NCI-H446 treated with DMSO at 0.1 percent for 48 hours (cell line): Measurements from ENCODE around the gene AMY1B.
"Not testable (repeated sequence)": the region's sequence is repeated elsewhere in the genome, so short reads cannot be mapped to it uniquely, and the experiment has no call there.

Experiments used
- DNase-seq: peaks from one replicate; lab custom pipeline; 2025; lab: John Stamatoyannopoulos, UW

Gene AMY1B

DNA sequence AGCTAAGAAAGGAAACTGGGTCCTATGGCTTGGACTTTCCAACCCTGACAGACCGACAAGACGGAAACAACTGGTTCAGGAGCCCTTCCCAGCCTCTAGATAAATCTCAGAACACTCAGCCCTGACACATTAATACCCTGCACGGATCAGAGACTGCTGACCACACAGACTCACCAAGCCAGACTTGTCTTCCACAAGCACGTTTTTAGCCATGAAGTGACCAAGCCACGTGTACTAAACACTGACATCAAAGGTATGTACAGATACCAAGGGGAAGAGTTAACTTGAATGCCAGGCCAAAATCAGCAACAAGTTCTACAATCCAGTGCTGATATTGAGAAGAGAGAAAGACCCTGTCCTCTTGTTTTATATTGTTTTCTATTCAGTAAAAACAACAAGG, at the start of gene AMY1B:
Gene AMY1B (minus strand): TSS at position 101 of the 400 bp plus-strand sequence. CDS start 571 bp downstream, outside the sequence.
- DNase-seq = not testable (repeated sequence)

DNA sequence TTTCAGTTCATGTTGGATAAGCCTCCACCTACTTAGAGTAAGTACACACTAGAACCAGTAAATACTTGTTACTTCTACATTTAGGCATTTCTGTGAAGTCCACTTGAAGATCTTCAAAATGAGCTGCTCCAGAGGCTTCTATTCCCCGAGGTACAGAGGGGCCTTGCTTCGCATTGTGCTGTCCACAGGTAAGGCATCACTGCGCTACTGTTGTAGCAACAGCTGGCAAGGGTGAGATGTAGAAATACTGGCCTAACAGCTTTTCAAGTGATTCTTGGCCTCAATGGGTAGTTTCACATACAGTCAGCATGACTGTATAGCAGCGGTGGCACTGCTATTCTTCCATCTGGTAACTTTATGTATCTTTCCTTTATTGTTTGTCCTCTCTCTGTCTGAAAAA, 49.0 kb upstream of the AMY1B start:
- DNase-seq = not testable (repeated sequence)

DNA sequence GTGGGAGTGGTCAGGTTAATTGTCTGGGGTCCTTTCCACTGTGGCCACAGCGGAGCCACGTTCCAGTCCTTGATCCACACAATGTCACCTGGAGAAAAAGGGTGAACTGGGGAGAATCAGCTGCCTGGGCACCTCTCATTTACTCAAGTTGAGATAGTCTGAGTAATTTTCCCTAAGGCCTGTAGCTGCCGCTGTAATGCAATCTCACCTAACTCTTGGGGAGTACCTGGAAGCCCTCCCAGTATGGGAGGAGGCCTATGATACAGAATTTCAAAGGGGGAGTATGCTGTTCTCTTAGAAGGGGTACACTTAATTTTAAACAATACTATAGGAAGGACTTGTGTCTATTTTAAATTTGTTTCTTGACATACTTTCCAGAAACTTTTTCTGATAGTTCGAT, 48.4 kb upstream of the AMY1B start:
- DNase-seq = not testable (repeated sequence)

DNA sequence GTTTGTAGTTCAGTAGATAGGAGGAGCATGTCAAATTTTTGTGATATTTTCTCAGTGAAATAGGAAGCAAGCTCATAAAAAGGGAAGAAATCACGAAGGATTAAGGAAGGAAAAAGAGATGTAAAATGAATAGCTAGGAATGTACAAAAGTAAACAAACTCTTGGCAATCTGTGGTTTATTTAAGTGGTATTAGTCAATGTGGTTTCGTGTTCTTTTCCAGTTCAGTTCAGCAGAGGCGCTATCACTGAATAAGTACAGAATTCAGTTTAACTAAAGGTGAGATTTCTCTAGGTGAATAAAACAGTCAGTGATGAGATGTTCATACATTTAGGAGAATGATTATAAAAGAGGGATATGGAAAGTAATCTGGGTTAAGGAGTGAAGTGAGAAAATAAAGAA, 42.0 kb upstream of the AMY1B start:
- DNase-seq = not testable (repeated sequence)

DNA sequence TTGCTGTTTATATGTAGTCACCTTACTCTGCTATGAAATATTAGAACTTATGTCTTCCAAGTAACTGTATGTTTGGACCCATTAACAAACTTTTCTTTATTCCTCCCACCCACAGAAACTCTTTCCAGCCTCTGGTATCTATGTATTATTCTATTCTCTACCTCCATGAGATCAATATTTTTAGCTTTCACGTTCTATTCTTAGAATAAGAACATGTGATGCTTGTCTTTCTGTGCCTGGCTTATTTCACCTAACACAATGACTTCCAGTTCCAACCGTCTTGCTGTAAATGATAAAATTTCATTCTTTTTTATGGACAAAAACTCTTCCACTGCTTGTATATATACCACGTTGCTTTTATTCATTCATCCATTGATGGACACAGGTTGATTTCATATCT, 39.3 kb upstream of the AMY1B start:
- DNase-seq = not testable (repeated sequence)

DNA sequence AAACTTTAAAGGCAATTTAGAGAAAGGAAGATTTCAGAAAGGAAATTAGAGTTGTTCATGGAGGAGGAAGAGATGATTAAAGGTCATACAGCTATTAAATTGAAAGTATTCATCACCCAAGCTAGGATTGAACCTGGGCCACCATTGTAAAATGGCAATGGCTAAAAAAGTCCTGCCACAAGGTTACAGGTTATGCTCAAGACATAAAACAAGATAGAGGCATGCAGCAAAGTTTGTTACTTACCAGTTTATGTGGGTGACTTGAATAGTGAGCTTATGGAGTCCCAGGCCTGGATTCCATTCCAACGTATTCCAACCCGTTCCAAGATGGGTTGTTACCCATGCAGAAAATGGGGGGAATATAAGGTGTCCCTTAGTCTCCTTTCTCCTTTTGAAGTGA, 25.5 kb upstream of the AMY1B start:
- DNase-seq = not testable (repeated sequence)

DNA sequence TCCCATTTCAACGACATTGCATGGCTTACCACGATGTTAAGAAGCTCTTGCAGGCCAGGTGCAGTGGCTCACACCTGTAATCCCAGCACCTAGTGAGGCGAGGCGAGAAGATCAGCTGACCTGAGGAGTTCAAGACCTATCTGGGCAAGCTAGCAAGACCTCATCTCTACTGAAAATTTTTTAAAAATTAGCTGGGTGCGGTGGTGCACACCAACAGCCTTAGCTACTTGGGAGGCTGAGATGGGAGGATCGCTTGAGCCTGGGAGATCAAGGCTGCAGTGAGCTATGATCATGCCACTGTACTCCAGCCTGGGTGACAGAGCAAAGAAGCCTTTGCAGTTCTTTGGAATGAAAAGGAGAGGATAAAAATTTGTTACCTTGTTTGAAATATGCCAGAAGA, 21.4 kb upstream of the AMY1B start:
- not testable (repeated sequence) for DNase-seq

DNA sequence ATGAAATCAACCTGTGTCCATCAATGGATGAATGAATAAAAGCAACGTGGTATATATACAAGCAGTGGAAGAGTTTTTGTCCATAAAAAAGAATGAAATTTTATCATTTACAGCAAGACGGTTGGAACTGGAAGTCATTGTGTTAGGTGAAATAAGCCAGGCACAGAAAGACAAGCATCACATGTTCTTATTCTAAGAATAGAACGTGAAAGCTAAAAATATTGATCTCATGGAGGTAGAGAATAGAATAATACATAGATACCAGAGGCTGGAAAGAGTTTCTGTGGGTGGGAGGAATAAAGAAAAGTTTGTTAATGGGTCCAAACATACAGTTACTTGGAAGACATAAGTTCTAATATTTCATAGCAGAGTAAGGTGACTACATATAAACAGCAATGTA, 14.4 kb upstream of the AMY1B start:
- DNase-seq = not testable (repeated sequence)

DNA sequence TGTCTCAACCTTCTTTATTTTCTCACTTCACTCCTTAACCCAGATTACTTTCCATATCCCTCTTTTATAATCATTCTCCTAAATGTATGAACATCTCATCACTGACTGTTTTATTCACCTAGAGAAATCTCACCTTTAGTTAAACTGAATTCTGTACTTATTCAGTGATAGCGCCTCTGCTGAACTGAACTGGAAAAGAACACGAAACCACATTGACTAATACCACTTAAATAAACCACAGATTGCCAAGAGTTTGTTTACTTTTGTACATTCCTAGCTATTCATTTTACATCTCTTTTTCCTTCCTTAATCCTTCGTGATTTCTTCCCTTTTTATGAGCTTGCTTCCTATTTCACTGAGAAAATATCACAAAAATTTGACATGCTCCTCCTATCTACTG, 11.7 kb upstream of the AMY1B start:
- DNase-seq = not testable (repeated sequence)

DNA sequence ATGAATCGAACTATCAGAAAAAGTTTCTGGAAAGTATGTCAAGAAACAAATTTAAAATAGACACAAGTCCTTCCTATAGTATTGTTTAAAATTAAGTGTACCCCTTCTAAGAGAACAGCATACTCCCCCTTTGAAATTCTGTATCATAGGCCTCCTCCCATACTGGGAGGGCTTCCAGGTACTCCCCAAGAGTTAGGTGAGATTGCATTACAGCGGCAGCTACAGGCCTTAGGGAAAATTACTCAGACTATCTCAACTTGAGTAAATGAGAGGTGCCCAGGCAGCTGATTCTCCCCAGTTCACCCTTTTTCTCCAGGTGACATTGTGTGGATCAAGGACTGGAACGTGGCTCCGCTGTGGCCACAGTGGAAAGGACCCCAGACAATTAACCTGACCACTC, 5.2 kb upstream of the AMY1B start:
- DNase-seq = not testable (repeated sequence)

DNA sequence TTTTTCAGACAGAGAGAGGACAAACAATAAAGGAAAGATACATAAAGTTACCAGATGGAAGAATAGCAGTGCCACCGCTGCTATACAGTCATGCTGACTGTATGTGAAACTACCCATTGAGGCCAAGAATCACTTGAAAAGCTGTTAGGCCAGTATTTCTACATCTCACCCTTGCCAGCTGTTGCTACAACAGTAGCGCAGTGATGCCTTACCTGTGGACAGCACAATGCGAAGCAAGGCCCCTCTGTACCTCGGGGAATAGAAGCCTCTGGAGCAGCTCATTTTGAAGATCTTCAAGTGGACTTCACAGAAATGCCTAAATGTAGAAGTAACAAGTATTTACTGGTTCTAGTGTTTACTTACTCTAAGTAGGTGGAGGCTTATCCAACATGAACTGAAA, 4.7 kb upstream of the AMY1B start:
- not testable (repeated sequence) for DNase-seq

DNA sequence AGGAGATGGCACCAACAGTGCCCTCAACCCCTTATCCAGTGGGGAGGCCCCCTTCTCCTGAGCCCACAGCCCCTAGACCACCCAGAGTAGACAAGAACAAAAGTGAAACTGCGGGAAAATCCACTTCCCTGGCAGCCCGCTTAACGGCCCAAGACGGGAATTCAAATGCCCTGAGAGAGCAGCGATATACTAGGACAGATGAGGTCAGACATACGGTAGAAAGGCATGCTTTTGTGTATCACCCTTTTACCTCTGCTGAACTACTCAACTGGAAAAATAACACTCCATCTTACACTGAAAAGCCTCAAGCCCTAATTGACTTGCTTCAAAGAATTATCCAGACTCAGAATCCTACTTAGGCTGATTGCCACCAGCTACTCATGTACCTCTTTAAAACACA, 1.4 kb upstream of the AMY1B start:
- not testable (repeated sequence) for DNase-seq

DNA sequence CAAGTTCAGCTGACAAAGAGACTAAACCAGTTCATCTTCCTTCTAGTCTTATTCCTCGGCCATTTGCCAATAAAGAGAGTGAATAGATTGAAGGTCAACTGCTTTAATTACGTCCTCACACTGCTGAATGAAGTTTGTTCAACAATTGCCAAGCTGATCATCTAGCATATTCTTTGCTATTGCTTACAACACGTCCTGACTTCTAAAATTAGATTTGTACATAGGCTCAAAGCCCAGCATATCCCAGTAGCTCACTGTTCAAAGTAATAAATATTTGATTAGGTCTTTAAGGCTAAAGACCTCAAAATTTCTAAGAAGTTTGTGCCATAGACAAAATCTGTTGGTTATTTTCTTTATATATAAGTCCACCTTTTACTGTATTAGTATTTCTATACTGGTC, 19.7 kb downstream of the AMY1B start:
- DNase-seq = not testable (repeated sequence)

DNA sequence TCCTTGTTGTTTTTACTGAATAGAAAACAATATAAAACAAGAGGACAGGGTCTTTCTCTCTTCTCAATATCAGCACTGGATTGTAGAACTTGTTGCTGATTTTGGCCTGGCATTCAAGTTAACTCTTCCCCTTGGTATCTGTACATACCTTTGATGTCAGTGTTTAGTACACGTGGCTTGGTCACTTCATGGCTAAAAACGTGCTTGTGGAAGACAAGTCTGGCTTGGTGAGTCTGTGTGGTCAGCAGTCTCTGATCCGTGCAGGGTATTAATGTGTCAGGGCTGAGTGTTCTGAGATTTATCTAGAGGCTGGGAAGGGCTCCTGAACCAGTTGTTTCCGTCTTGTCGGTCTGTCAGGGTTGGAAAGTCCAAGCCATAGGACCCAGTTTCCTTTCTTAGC, 40.5 kb downstream of the AMY1B start, which contains the start of gene AMY1A:
Gene AMY1A (plus strand): TSS at position 301 of the 400 bp plus-strand sequence. CDS start 571 bp downstream, outside the sequence.
- not testable (repeated sequence) for DNase-seq

DNA sequence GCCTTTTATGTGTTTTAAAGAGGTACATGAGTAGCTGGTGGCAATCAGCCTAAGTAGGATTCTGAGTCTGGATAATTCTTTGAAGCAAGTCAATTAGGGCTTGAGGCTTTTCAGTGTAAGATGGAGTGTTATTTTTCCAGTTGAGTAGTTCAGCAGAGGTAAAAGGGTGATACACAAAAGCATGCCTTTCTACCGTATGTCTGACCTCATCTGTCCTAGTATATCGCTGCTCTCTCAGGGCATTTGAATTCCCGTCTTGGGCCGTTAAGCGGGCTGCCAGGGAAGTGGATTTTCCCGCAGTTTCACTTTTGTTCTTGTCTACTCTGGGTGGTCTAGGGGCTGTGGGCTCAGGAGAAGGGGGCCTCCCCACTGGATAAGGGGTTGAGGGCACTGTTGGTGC, 41.9 kb downstream of the AMY1B start:
- not testable (repeated sequence) for DNase-seq

DNA sequence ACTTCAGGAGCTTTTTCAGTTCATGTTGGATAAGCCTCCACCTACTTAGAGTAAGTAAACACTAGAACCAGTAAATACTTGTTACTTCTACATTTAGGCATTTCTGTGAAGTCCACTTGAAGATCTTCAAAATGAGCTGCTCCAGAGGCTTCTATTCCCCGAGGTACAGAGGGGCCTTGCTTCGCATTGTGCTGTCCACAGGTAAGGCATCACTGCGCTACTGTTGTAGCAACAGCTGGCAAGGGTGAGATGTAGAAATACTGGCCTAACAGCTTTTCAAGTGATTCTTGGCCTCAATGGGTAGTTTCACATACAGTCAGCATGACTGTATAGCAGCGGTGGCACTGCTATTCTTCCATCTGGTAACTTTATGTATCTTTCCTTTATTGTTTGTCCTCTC, 45.1 kb downstream of the AMY1B start:
- DNase-seq = not testable (repeated sequence)

DNA sequence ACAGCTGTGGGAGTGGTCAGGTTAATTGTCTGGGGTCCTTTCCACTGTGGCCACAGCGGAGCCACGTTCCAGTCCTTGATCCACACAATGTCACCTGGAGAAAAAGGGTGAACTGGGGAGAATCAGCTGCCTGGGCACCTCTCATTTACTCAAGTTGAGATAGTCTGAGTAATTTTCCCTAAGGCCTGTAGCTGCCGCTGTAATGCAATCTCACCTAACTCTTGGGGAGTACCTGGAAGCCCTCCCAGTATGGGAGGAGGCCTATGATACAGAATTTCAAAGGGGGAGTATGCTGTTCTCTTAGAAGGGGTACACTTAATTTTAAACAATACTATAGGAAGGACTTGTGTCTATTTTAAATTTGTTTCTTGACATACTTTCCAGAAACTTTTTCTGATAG, 45.7 kb downstream of the AMY1B start:
- not testable (repeated sequence) for DNase-seq

DNA sequence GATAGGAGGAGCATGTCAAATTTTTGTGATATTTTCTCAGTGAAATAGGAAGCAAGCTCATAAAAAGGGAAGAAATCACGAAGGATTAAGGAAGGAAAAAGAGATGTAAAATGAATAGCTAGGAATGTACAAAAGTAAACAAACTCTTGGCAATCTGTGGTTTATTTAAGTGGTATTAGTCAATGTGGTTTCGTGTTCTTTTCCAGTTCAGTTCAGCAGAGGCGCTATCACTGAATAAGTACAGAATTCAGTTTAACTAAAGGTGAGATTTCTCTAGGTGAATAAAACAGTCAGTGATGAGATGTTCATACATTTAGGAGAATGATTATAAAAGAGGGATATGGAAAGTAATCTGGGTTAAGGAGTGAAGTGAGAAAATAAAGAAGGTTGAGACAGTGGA, 52.1 kb downstream of the AMY1B start:
- not testable (repeated sequence) for DNase-seq

DNA sequence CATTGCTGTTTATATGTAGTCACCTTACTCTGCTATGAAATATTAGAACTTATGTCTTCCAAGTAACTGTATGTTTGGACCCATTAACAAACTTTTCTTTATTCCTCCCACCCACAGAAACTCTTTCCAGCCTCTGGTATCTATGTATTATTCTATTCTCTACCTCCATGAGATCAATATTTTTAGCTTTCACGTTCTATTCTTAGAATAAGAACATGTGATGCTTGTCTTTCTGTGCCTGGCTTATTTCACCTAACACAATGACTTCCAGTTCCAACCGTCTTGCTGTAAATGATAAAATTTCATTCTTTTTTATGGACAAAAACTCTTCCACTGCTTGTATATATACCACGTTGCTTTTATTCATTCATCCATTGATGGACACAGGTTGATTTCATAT, 54.8 kb downstream of the AMY1B start:
- not testable (repeated sequence) for DNase-seq
